H1 (cell line): ENCODE measurements around the gene POLA1. TPM values are rescaled to one million over a fixed set of nuclear protein-coding genes. Genes with fewer than 3 reads are reported as not detected.

ENCODE experiments used
- CTCF ChIA-PET: fragments of 300-600 bp; sonication (Branson Sonifier 250); formaldehyde crosslinking; loops from one replicate; lab custom pipeline; 2021; ENCODE audit not compliant: partially characterized antibody; lab: Charles Lee
- POLR2A ChIA-PET: fragments of 300-600 bp; sonication (Branson Sonifier 250); formaldehyde crosslinking; loops from one replicate; lab custom pipeline; 2021; ENCODE audit warnings: inconsistent platforms; ENCODE audit not compliant: partially characterized antibody; lab: Charles Lee
- DNase-seq, 2 experiments: peaks; one replicate each; pipeline versions ENCODE4 v3.0.0 to v3.0.0-alpha.2; 2010 to 2022; ENCODE audit warnings: low spot score in 2 of 2, low read depth in 1 of 2, mixed read lengths in 1 of 2
- FAIRE-seq: peaks from 2 replicates; lab custom pipeline; 2011; peaks lifted over from hg19 to GRCh38; lab: Jason Lieb, UNC
- H2AFZ ChIP-seq: 2 replicates; pipeline ENCODE4 v1.8.1; 2012; ENCODE audit warnings: low read length, inconsistent platforms
- H2AK5ac ChIP-seq: 2 replicates; pipeline ENCODE4 v1.6.1; 2013; ENCODE audit warnings: low read depth, low read length
- H2BK120ac ChIP-seq: replicated peaks from 2 replicates; pipeline ENCODE3; 2013; ENCODE audit warnings: low read depth, low read length, inconsistent platforms
- H2BK12ac ChIP-seq: 2 replicates; pipeline ENCODE4 v1.6.1; 2013; ENCODE audit warnings: low read depth, low read length
- H2BK15ac ChIP-seq: 2 replicates; pipeline ENCODE4 v1.6.1; 2013; ENCODE audit warnings: low read length
- H2BK20ac ChIP-seq: 2 replicates; pipeline ENCODE4 v1.6.1; 2013; ENCODE audit warnings: low read length
- H2BK5ac ChIP-seq: 2 replicates; pipeline ENCODE4 v1.6.1; 2013; ENCODE audit warnings: low read depth, low read length
- H3K14ac ChIP-seq: 2 replicates; pipeline ENCODE4 v1.6.1; 2013; ENCODE audit warnings: inconsistent platforms; ENCODE audit not compliant: insufficient read length
- H3K18ac ChIP-seq: 2 replicates; pipeline ENCODE4 v1.6.1; 2013; ENCODE audit warnings: low read length; ENCODE audit errors: extremely low read depth
- H3K23ac ChIP-seq: 2 replicates; pipeline ENCODE4 v1.6.1; 2013; ENCODE audit warnings: inconsistent platforms; ENCODE audit not compliant: insufficient read length
- H3K23me2 ChIP-seq: 2 replicates; pipeline ENCODE4 v1.6.1; 2013; ENCODE audit warnings: low read depth, low read length
- H3K27ac ChIP-seq: 2 replicates; pipeline ENCODE4 v1.6.1; 2011; ENCODE audit warnings: low read depth, low read length, inconsistent platforms
- H3K27me3 ChIP-seq, 4 experiments: replicated peaks in 1 of 4; 1 replicate in 1 of 4; 2 replicates in 3 of 4; pipeline versions ENCODE4 v1.6.1 to v1.8.1; 2011 to 2013; ENCODE audit warnings: low read length in 3 of 4, mild to moderate bottlenecking in 3 of 4, inconsistent platforms in 2 of 4, mixed read lengths in 2 of 4, moderate library complexity in 1 of 4; ENCODE audit not compliant: control insufficient read depth in 3 of 4, insufficient read depth in 3 of 4; ENCODE audit errors: extremely low read depth in 1 of 4
- H3K36me3 ChIP-seq, 4 experiments: 2 replicates each; pipeline versions ENCODE4 v1.6.1 to v1.8.1; 2011 to 2013; ENCODE audit warnings: mild to moderate bottlenecking in 4 of 4, low read length in 3 of 4, moderate library complexity in 2 of 4, control low read depth in 1 of 4, inconsistent platforms in 1 of 4; ENCODE audit not compliant: insufficient read depth in 4 of 4, control insufficient read depth in 2 of 4
- H3K4ac ChIP-seq: replicated peaks from 2 replicates; pipeline ENCODE3; 2013; ENCODE audit warnings: low read length, low read depth, mixed read lengths, inconsistent platforms; ENCODE audit not compliant: insufficient read length
- H3K4me1 ChIP-seq, 4 experiments: replicated peaks in 1 of 4; 1 replicate in 1 of 4; 2 replicates in 3 of 4; pipeline versions ENCODE4 v1.6.1 to v1.8.1; 2011 to 2013; ENCODE audit warnings: low read length in 3 of 4, inconsistent platforms in 2 of 4, mixed read lengths in 1 of 4; ENCODE audit not compliant: insufficient read depth in 4 of 4, control insufficient read depth in 3 of 4
- H3K4me2 ChIP-seq, 2 experiments: 2 replicates each; pipeline versions ENCODE4 v1.6.1 to v1.8.1; 2011 to 2013; ENCODE audit warnings: low read depth in 2 of 2, low read length in 2 of 2, control low read depth in 1 of 2, inconsistent platforms in 1 of 2, mild to moderate bottlenecking in 1 of 2; ENCODE audit not compliant: insufficient read depth in 1 of 2
- H3K4me3 ChIP-seq, 4 experiments: fragments of 200-600, 300-600 bp in 1 of 4; sonication (generic), shearing (Covaris generic), sonication (Bioruptor Twin) in 1 of 4; 2 replicates each; pipeline versions ENCODE4 v1.5.1 to v1.8.1; 2011 to 2016; ENCODE audit warnings: low read length in 4 of 4, low read depth in 3 of 4, control low read depth in 2 of 4, inconsistent platforms in 2 of 4, mild to moderate bottlenecking in 2 of 4, mixed read lengths in 1 of 4, moderate library complexity in 1 of 4; ENCODE audit not compliant: insufficient read depth in 2 of 4; ENCODE audit errors: extremely low read depth in 1 of 4
- H3K56ac ChIP-seq: replicated peaks from 2 replicates; pipeline ENCODE3; 2013; ENCODE audit warnings: low read depth, mild to moderate bottlenecking, mixed read lengths, low read length, inconsistent platforms; ENCODE audit not compliant: insufficient read length
- H3K79me1 ChIP-seq: 2 replicates; pipeline ENCODE4 v1.6.1; 2013; ENCODE audit warnings: low read depth, low read length, control low read depth
- H3K79me2 ChIP-seq, 2 experiments: 2 replicates each; pipeline versions ENCODE4 v1.6.1 to v1.8.1; 2012 to 2013; ENCODE audit warnings: low read length in 2 of 2, mild to moderate bottlenecking in 2 of 2, inconsistent platforms in 1 of 2; ENCODE audit not compliant: insufficient read depth in 2 of 2, control insufficient read depth in 1 of 2
- H3K9ac ChIP-seq, 4 experiments: replicated peaks in 1 of 4; 1 replicate in 1 of 4; 2 replicates in 3 of 4; pipeline versions ENCODE4 v1.6.1 to v1.8.1; 2011 to 2013; ENCODE audit warnings: low read depth in 3 of 4, low read length in 3 of 4, control low read depth in 2 of 4, mild to moderate bottlenecking in 2 of 4, moderate library complexity in 2 of 4, inconsistent platforms in 1 of 4; ENCODE audit errors: extremely low read depth in 1 of 4
- H3K9me3 ChIP-seq, 2 experiments: 2 replicates each; pipeline versions ENCODE4 v1.6.1 to v1.8.1; 2012 to 2013; ENCODE audit warnings: mild to moderate bottlenecking in 2 of 2, moderate library complexity in 2 of 2, control low read depth in 1 of 2, inconsistent platforms in 1 of 2, low read depth in 1 of 2, low read length in 1 of 2, mixed read lengths in 1 of 2; ENCODE audit not compliant: insufficient read depth in 2 of 2
- H4K20me1 ChIP-seq, 2 experiments: replicated peaks in 1 of 2; 2 replicates each; pipeline versions ENCODE3 to v1.8.1; 2011 to 2013; ENCODE audit warnings: inconsistent platforms in 2 of 2, low read length in 2 of 2, mild to moderate bottlenecking in 1 of 2; ENCODE audit not compliant: insufficient read depth in 2 of 2, control insufficient read depth in 1 of 2
- H4K5ac ChIP-seq: 2 replicates; pipeline ENCODE4 v1.6.1; 2013; ENCODE audit warnings: low read length, low read depth, mixed read lengths, inconsistent platforms; ENCODE audit not compliant: insufficient read length
- H4K8ac ChIP-seq: 2 replicates; pipeline ENCODE4 v1.8.0; 2013; ENCODE audit warnings: mild to moderate bottlenecking, moderate library complexity, low read length, inconsistent platforms; ENCODE audit not compliant: insufficient read depth; ENCODE audit errors: extremely low read depth
- H4K91ac ChIP-seq: replicated peaks from 2 replicates; pipeline ENCODE3; 2013; ENCODE audit warnings: low read length, mixed read lengths, inconsistent platforms; ENCODE audit not compliant: insufficient read length
- CBX8 ChIP-seq: fragments of 300-800, 300-1000 bp; sonication (generic); IDR thresholded peaks from 2 replicates; pipeline ENCODE4 v1.7.1; 2016; ENCODE audit warnings: low read depth, low read length, borderline replicate concordance
- CEBPB ChIP-seq: IDR thresholded peaks from 2 replicates; pipeline ENCODE4 v1.6.1; 2012; ENCODE audit warnings: low read depth, low read length
- NANOG ChIP-seq: IDR thresholded peaks from 2 replicates; pipeline ENCODE4 v1.6.1; 2011; ENCODE audit warnings: low read length, low read depth, mild to moderate bottlenecking, inconsistent platforms; ENCODE audit not compliant: insufficient read depth, poor library complexity, severe bottlenecking
- POU5F1 ChIP-seq: IDR thresholded peaks from 2 replicates; pipeline ENCODE4 v1.6.1; 2011; ENCODE audit warnings: low read depth, mild to moderate bottlenecking, low read length, moderate library complexity
- RXRA ChIP-seq: IDR thresholded peaks from 2 replicates; pipeline ENCODE4 v1.6.1; 2011; ENCODE audit warnings: low read depth, mild to moderate bottlenecking, low read length, moderate library complexity; ENCODE audit not compliant: insufficient read depth
- SAP30 ChIP-seq: fragments of 300-600 bp; sonication (generic); IDR thresholded peaks from 2 replicates; pipeline ENCODE4 v1.7.1; 2012; ENCODE audit warnings: low read length, moderate library complexity, mild to moderate bottlenecking, inconsistent platforms; ENCODE audit not compliant: insufficient read depth, insufficient replicate concordance
- TAF1 ChIP-seq: IDR thresholded peaks from 2 replicates; pipeline ENCODE4 v1.6.1; 2011; ENCODE audit warnings: mild to moderate bottlenecking, low read depth, low read length
- TBP ChIP-seq: IDR thresholded peaks from 2 replicates; pipeline ENCODE4 v1.6.1; 2011; ENCODE audit warnings: low read depth, low read length, improper control_type of control experiment
- TEAD4 ChIP-seq: IDR thresholded peaks from 2 replicates; pipeline ENCODE4 v1.6.1; 2012; ENCODE audit warnings: low read depth, low read length, inconsistent platforms, mixed read lengths
- WGBS, 2 experiments: shearing (Covaris generic) in 1 of 2; methylation state at CpG; one replicate each; pipeline versions ENCODE4 v1.1.6 to v1.1.7; 2013 to 2015; ENCODE audit warnings: low lambda C conversion rate in 2 of 2, mixed read lengths in 2 of 2, inconsistent platforms in 1 of 2, low coverage in 1 of 2, missing lambda C conversion rate in 1 of 2; ENCODE audit not compliant: insufficient replicate concordance in 2 of 2, insufficient coverage in 1 of 2, insufficient read length in 1 of 2; ENCODE audit errors: extremely low coverage in 1 of 2, missing lambda C conversion rate in 1 of 2; 5-methylcytosine and 5-hydroxymethylcytosine counted together
- polyA plus RNA-seq, 7 experiments: library from polyadenylated mRNA; depleted of rRNA in 3 of 7; stranded (reverse) in 5 of 7; unstranded in 2 of 7; fragments of >200 nt in 5 of 7; fragments of 200-250 nt in 2 of 7; gene quantifications; 1 replicate in 5 of 7; 2 replicates in 1 of 7; 4 replicates in 1 of 7; pipeline versions ENCODE4 v1.2.1 to v1.2.3, GENCODE V29; 2011 to 2013; ENCODE audit warnings: missing spikeins in 2 of 7, mixed read lengths in 2 of 7
- total RNA-seq: library from RNA; stranded (reverse); fragmentation: NEBNext Ultra II Directional; extraction: Animal tissue kit (Norgen Biotek cat#: 25700); gene quantifications from 2 replicates; pipeline ENCODE4 v1.2.1, GENCODE V29; 2021

Gene POLA1
- total and polyA plus RNA-seq, 2 of the 8 experiments (the other 6 are each of a cell fraction or from before 2014, with no cell fraction given), result 5.6 to 34.9 TPM

DNA sequence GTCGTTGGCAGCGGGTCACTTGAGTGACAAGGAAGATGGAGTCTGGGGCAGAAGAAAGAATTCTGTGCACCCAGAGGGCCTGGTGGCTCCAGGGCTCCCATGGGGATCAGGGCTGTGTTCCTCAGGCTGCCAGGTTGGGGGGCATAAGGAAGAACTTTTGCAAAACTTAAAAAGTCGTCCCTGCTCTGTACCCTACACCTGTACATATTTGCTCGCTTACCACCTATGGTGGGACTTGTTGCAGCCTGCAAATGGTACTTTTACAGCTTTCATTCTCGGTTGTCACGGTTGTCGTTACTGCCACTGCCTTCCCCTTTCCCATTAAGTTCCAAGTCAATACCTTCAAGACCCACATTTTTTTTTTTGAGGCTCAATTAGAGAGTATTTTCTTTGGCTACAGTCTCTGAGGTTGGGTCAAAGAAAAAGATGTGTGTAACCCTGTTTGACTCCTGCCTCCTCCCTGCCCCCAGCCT is 312.9 kb downstream of the POLA1 start:
- Histone ChIP-seq H3K4me1 (peaks cover 4 to 30% (median 13%) of the 10 kb centered on the region in 4 experiments), H3K23me2 (peaks cover 8% of the 10 kb centered on the region; the same call in 1 of the 2 replicates), H3K4me2 (peak overlapping the region; percentile 56 to 70), H3K27me3 (peaks cover 77 to 97% (median 91%) of the 10 kb centered on the region in 4 experiments), H3K23ac (no peak overlapping the region), H3K14ac (no peak overlapping the region), H2AK5ac (no peak overlapping the region), H3K79me1 (no peaks in the 10 kb centered on the region), H2BK12ac (0 out of 2 replicates have a peak overlapping the region, but pooled peaks have one; percentile 39), H2BK5ac (no peak overlapping the region), H4K8ac (no peak overlapping the region), H4K91ac (no peak overlapping the region), H2BK15ac (no peak overlapping the region), H2BK120ac (no peak overlapping the region), H4K5ac (no peak overlapping the region), H3K18ac (no peak overlapping the region; the same call in 1 of the 2 replicates), H3K4me3 (peak overlapping the region in 1 of 4 experiments; percentile 48; a peak in 2 of 8 replicates), H2AFZ (no peak overlapping the region), H3K79me2 (no peaks in the 10 kb centered on the region), H3K4ac (no peak overlapping the region), H3K27ac (no peak overlapping the region), H4K20me1 (peaks cover 7% of the 10 kb centered on the region in 2 experiments), H3K36me3 (peaks cover 0 to 11% (median 0%) of the 10 kb centered on the region in 4 experiments; a peak in 2 of 8 replicates), H3K9me3 (no peaks in the 10 kb centered on the region), H3K56ac (no peak overlapping the region), H3K9ac (no peak overlapping the region), H2BK20ac (no peak overlapping the region)
- WGBS, 2 experiments, result 2% methylated on average over 7 of the region's 7 CpGs; no CpG with 5 or more reads in 1 of the 2 experiments
- ChIA-PET POLR2A (no interaction called here), CTCF (no interaction called here)
- peak; percentile 55 for FAIRE-seq
- DNase-seq, result no peak
- TF ChIP-seq CEBPB (no peak), TBP (no peak), POU5F1 (no peak), SAP30 (no peak), TEAD4 (no peak), TAF1 (no peak), RXRA (no peak), CBX8 (no peak), NANOG (no peak)
